Neural cell (in vitro differentiated cells): Measurements from ENCODE around the gene LHPP. TPM values are rescaled to one million over a fixed set of nuclear protein-coding genes. Genes with fewer than 3 reads are reported as not detected.

Source experiments
- H2AFZ ChIP-seq: fragments of 200-600, 300-800 bp; sonication (generic), shearing (Covaris generic); 2 replicates; pipeline ENCODE4 v1.6.0; 2014; ENCODE audit warnings: low read depth, mild to moderate bottlenecking, antibody characterized with exemption, low read length, moderate library complexity
- H3F3A ChIP-seq: fragments of 200-600 bp; shearing (Covaris generic); 2 replicates; pipeline ENCODE4 v1.6.1; 2016; ENCODE audit warnings: mild to moderate bottlenecking, moderate library complexity, mixed read lengths, antibody characterized with exemption, low read length; ENCODE audit not compliant: insufficient read depth, poor library complexity, severe bottlenecking
- H3K27ac ChIP-seq: fragments of 200-600, 300-800 bp; sonication (generic), shearing (Covaris generic); 2 replicates; pipeline ENCODE4 v1.5.1; 2014; ENCODE audit warnings: mild to moderate bottlenecking, low read length, moderate library complexity
- H3K27me3 ChIP-seq: fragments of 300-800, 200-600 bp; sonication (generic), shearing (Covaris generic); 2 replicates; pipeline ENCODE4 v1.6.0; 2014; ENCODE audit warnings: mild to moderate bottlenecking, low read depth, low read length, moderate library complexity; ENCODE audit not compliant: insufficient read depth
- H3K36me3 ChIP-seq: fragments of 300-800, 200-600 bp; sonication (generic), shearing (Covaris generic); 2 replicates; pipeline ENCODE4 v1.5.1; 2014; ENCODE audit warnings: mild to moderate bottlenecking, antibody characterized with exemption, low read length, moderate library complexity; ENCODE audit not compliant: insufficient read depth
- H3K4me2 ChIP-seq: fragments of 300-800, 200-600 bp; sonication (generic), shearing (Covaris generic); 2 replicates; pipeline ENCODE4 v1.6.0; 2014; ENCODE audit warnings: mild to moderate bottlenecking, low read length
- H3K4me3 ChIP-seq: fragments of 300-800, 200-600 bp; sonication (generic), shearing (Covaris generic); 2 replicates; pipeline ENCODE4 v1.5.1; 2014; ENCODE audit warnings: mild to moderate bottlenecking, low read length, moderate library complexity
- H3K79me2 ChIP-seq: fragments of 200-600 bp; shearing (Covaris generic); replicated peaks from 2 replicates; pipeline ENCODE4 v1.6.0; 2014; ENCODE audit warnings: mild to moderate bottlenecking, low read length, moderate library complexity; ENCODE audit not compliant: insufficient read depth
- H3K9ac ChIP-seq: fragments of 300-800, 200-600 bp; sonication (generic), shearing (Covaris generic); 2 replicates; pipeline ENCODE4 v1.6.1; 2016; ENCODE audit warnings: mild to moderate bottlenecking, low read length, mixed read lengths
- H3K9me2 ChIP-seq: fragments of 200-600 bp; shearing (Covaris generic); 2 replicates; pipeline ENCODE4 v1.6.1; 2016; ENCODE audit warnings: mild to moderate bottlenecking, low read length, mixed read lengths; ENCODE audit not compliant: insufficient read depth
- H3K9me3 ChIP-seq: fragments of 200-600, 300-800 bp; sonication (generic), shearing (Covaris generic); 2 replicates; pipeline ENCODE4 v1.6.1; 2016; ENCODE audit warnings: mild to moderate bottlenecking, mixed run types, low read length, moderate library complexity, mixed read lengths
- H4K20me1 ChIP-seq: fragments of 200-600 bp; shearing (Covaris generic); 2 replicates; pipeline ENCODE4 v1.6.1; 2016; ENCODE audit warnings: mild to moderate bottlenecking, mixed run types; ENCODE audit not compliant: insufficient read depth
- CTCF ChIP-seq: fragments of 450-650 bp; IDR thresholded peaks from 2 replicates; pipeline ENCODE4 v1.5.1; 2014; ENCODE audit warnings: antibody characterized with exemption, mild to moderate bottlenecking, moderate library complexity; ENCODE audit not compliant: poor library complexity, severe bottlenecking
- EP300 ChIP-seq: fragments of 450-650 bp; conservative IDR thresholded peaks from 2 replicates; pipeline ENCODE4 v1.6.1; 2014; ENCODE audit warnings: antibody characterized with exemption, mild to moderate bottlenecking, moderate library complexity; ENCODE audit not compliant: poor library complexity, severe bottlenecking
- EZH2 ChIP-seq: fragments of 200-600, 300-800 bp; shearing (Covaris generic), sonication (generic); IDR thresholded peaks from 2 replicates; pipeline ENCODE4 v1.6.1; 2014; ENCODE audit warnings: antibody characterized with exemption, low read length, borderline replicate concordance, mild to moderate bottlenecking; ENCODE audit not compliant: insufficient read depth, poor library complexity, severe bottlenecking
- MXI1 ChIP-seq: fragments of 450-650 bp; conservative IDR thresholded peaks from 2 replicates; pipeline ENCODE4 v1.6.1; 2014; ENCODE audit warnings: antibody characterized with exemption, mild to moderate bottlenecking; ENCODE audit not compliant: poor library complexity, severe bottlenecking
- POLR2AphosphoS5 ChIP-seq: IDR thresholded peaks from 2 replicates; pipeline ENCODE4 v1.6.1; 2012
- RAD21 ChIP-seq: fragments of 450-650 bp; conservative IDR thresholded peaks from 2 replicates; pipeline ENCODE4 v1.6.1; 2014; ENCODE audit warnings: antibody characterized with exemption, mild to moderate bottlenecking, moderate library complexity
- REST ChIP-seq: IDR thresholded peaks from 2 replicates; pipeline ENCODE4 v1.6.1; 2012; ENCODE audit warnings: borderline replicate concordance
- SMC3 ChIP-seq: fragments of 450-650 bp; conservative IDR thresholded peaks from 2 replicates; pipeline ENCODE4 v1.6.1; 2014; ENCODE audit warnings: antibody characterized with exemption, mild to moderate bottlenecking, moderate library complexity; ENCODE audit not compliant: poor library complexity
- TAF1 ChIP-seq: IDR thresholded peaks from 2 replicates; pipeline ENCODE4 v1.6.1; 2012; ENCODE audit warnings: low read depth
- polyA plus RNA-seq: library from polyadenylated mRNA; depleted of rRNA; stranded (reverse); fragments of >200 nt; gene quantifications from 2 replicates; pipeline ENCODE4 v1.2.3, GENCODE V29; 2014

The LHPP gene
- polyA plus RNA-seq, 1 donor from 2014 or later, result 16.0 TPM

GRCh38 chr10:124551755-124552154, 90.1 kb downstream of the LHPP start:
- no peak overlapping the region for H3K4me2 ChIP-seq

DNA sequence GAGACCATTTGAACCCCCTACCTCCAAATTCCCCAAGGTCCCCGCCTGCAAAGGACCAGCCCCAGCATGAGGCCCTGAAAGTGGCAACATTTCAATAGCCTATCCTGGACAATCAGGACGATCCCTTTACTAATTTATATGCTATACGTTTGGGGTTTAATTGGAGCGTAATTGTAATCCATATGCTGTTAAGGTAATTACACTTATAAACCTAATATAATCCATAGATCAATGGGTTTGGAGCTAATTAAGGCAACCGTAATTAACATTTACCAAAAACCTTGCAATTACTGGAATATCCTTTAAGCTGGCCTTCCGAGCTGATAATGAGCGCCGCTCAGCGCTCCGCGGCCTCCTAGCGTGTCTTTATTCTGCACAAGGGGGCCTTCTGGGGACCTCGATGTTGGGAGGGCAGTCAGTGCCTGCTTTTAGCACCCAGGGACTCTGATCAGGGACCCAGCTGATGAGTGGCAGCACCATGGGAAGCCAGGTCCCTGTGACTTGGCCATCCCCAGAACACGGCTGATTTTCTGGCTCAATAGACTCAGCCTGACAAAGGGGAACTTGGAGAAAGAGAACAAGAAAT, 91.2 kb downstream of the LHPP start:
- Histone ChIP-seq H3K4me2 (no peak overlapping the region), H3K79me2 (no peaks in the 10 kb centered on the region), H2AFZ (no peak overlapping the region), H3K27ac (no peak overlapping the region), H3K9ac (no peak overlapping the region), H4K20me1 (no peaks in the 10 kb centered on the region), H3K4me3 (no peak overlapping the region), H3K36me3 (no peaks in the 10 kb centered on the region), H3K9me2 (no peaks in the 10 kb centered on the region), H3F3A (no peaks in the 10 kb centered on the region), H3K9me3 (no peaks in the 10 kb centered on the region), H3K27me3 (no peaks in the 10 kb centered on the region)
- TF ChIP-seq MXI1, result no peak
- no peak for TF ChIP-seq REST
- TF ChIP-seq SMC3, result no peak
- TF ChIP-seq POLR2AphosphoS5, result no peak

More at GRCh38 chr10:124551755-124552154, 90.1 kb downstream of the LHPP start:
- H4K20me1 ChIP-seq, result no peaks in the 10 kb centered on the region
- TF ChIP-seq POLR2AphosphoS5 (no peak), CTCF (no peak), MXI1 (no peak), EP300 (no peak), SMC3 (no peak), EZH2 (no peak), TAF1 (no peak), RAD21 (no peak), REST (no peak)
- H3K9me3 ChIP-seq, result no peaks in the 10 kb centered on the region
- H3K27me3 ChIP-seq, result no peaks in the 10 kb centered on the region
- no peaks in the 10 kb centered on the region for H3K79me2 ChIP-seq
- H3K27ac ChIP-seq, result no peak overlapping the region
- H3K4me3 ChIP-seq, result no peak overlapping the region
- no peaks in the 10 kb centered on the region for H3K9me2 ChIP-seq
- no peaks in the 10 kb centered on the region for H3F3A ChIP-seq
- no peak overlapping the region for H3K9ac ChIP-seq
- H2AFZ ChIP-seq, result no peak overlapping the region
- H3K36me3 ChIP-seq, result no peaks in the 10 kb centered on the region
